Heart left ventricle (tissue), 13 donors: ENCODE measurements around the gene FCHSD2.

Experiments used
- CTCF ChIP-seq, 12 donors: fragments of 200-600 bp; sonication (generic) in 4 of 12; IDR thresholded peaks; one replicate each; pipeline versions ENCODE4 v1.5.0 to v1.8.0; 2018 to 2022; ENCODE audit warnings: antibody characterized with exemption in 12 of 12, mild to moderate bottlenecking in 5 of 12
- POLR2A ChIP-seq, 2 donors: fragments of 450-650 bp; IDR thresholded peaks; one replicate each; pipeline ENCODE4 v1.6.1; 2017; ENCODE audit warnings: antibody characterized with exemption in 2 of 2, mild to moderate bottlenecking in 2 of 2, moderate library complexity in 2 of 2
- donor health status: ischemic (EF 13 %, LVEDD 7.1; RV severe dilation, severe dysfunction).
- donor health status: DM: no; HTN: yes; CAD: no.
- donor health status: DM: no; HTN: no; CAD: no.
- donor health status: ischemic (EF 25% LVEDD 6.9; RV normal size, moderate dysfunction).
- donor health status: ischemic (EF 25% LVEDD 5.7; RV mildly dilated, moderate dysfunction).
- donor health status: ischemic (EF 35%, LVEDD 5.7; RV mildly dilated, moderate dysfunction).
- donor health status: nonischemic (EF 11% LVEDD 7.7; RV severe dilation, severe dysfunction).
- donor health status: DM: yes; HTN: yes; CAD: no.
- donor health status: PGD.
- donor health status: ischemic (EF 29% LVEDD 5.4; RV normal size, mild dysfunction).
- donor health status: nonischemic (EF 23%, LVEDD 6.1; RV moderate dilation, normal function).

- TF ChIP-seq POLR2A (IDR thresholded peaks at IDR 0.05) (no peak), CTCF (IDR thresholded peaks at IDR 0.05) (no peak)
Measured at GRCh38 chr11:73188301-73188700, 46.2 kb upstream of the FCHSD2 start.
